Mesothelial cell of epicardium (in vitro differentiated cells): ENCODE measurements around the gene EVA1B. TPM values are rescaled to one million over a fixed set of nuclear protein-coding genes. Genes with fewer than 3 reads are reported as not detected.
A peak's percentile ranks its signal among the peaks of the same experiment; 100 is the strongest.

ENCODE experiments used
- DNase-seq, 2 experiments: peaks; one replicate each; pipeline ENCODE4 v3.0.0; 2021; ENCODE audit warnings: low spot score in 2 of 2; ENCODE audit not compliant: unreplicated experiment in 2 of 2
- H3K27ac Mint-ChIP-seq: 2 replicates; pipeline ENCODE4 v1.8.0; 2021; ENCODE audit warnings: mixed read lengths
- H3K27me3 Mint-ChIP-seq: 2 replicates; pipeline ENCODE4 v1.8.0; 2021; ENCODE audit warnings: low read depth, mixed read lengths
- H3K36me3 Mint-ChIP-seq: 2 replicates; pipeline ENCODE4 v1.8.0; 2021; ENCODE audit warnings: mixed read lengths
- H3K4me1 Mint-ChIP-seq: 2 replicates; pipeline ENCODE4 v1.8.0; 2021; ENCODE audit warnings: mixed read lengths
- H3K4me3 Mint-ChIP-seq: 2 replicates; pipeline ENCODE4 v1.8.0; 2021; ENCODE audit warnings: mild to moderate bottlenecking, moderate library complexity, mixed read lengths
- H3K9me3 Mint-ChIP-seq: 2 replicates; pipeline ENCODE4 v1.8.0; 2021; ENCODE audit warnings: mixed read lengths
- CTCF ChIP-seq: fragments of 200-600 bp; sonication (generic); IDR thresholded peaks from one replicate; pipeline ENCODE4 v1.5.0; 2021; ENCODE audit warnings: antibody characterized with exemption; ENCODE audit not compliant: unreplicated experiment
- total RNA-seq: library from RNA; stranded (reverse); gene quantifications from 3 replicates; pipeline ENCODE4 v1.2.1, GENCODE V29; 2021

The EVA1B gene
- total RNA-seq, 1 donor from 2014 or later: 80.4 TPM

GRCh38 chr1:36339215-36339614, 15.8 kb upstream of the EVA1B start:
- no peak for TF ChIP-seq CTCF
- Mint-ChIP-seq H3K27ac (no peak overlapping the region), H3K36me3 (peaks cover 7% of the 10 kb centered on the region), H3K27me3 (no peaks in the 10 kb centered on the region), H3K4me3 (no peak overlapping the region), H3K9me3 (no peaks in the 10 kb centered on the region), H3K4me1 (no peaks in the 10 kb centered on the region)
- no peak for DNase-seq

- H3K4me3 Mint-ChIP-seq: no peak overlapping the region
- TF ChIP-seq CTCF: no peak
- peaks cover 7% of the 10 kb centered on the region for H3K36me3 Mint-ChIP-seq
- H3K4me1 Mint-ChIP-seq: no peaks in the 10 kb centered on the region
- H3K27ac Mint-ChIP-seq: no peak overlapping the region
- DNase-seq: no peak
- no peaks in the 10 kb centered on the region for H3K27me3 Mint-ChIP-seq
- no peaks in the 10 kb centered on the region for H3K9me3 Mint-ChIP-seq
Measured at GRCh38 chr1:36337830-36338229, 14.4 kb upstream of the EVA1B start.

GRCh38 chr1:36330940-36331339, 7.5 kb upstream of the EVA1B start:
- H3K27ac Mint-ChIP-seq: no peak overlapping the region
- H3K4me1 Mint-ChIP-seq: peaks cover 31% of the 10 kb centered on the region
- no peak for TF ChIP-seq CTCF
- H3K4me3 Mint-ChIP-seq: no peak overlapping the region
- no peaks in the 10 kb centered on the region for H3K9me3 Mint-ChIP-seq
- peaks cover 12% of the 10 kb centered on the region for H3K27me3 Mint-ChIP-seq
- no peaks in the 10 kb centered on the region for H3K36me3 Mint-ChIP-seq
- DNase-seq: no peak

- DNase-seq: no peak
- Mint-ChIP-seq H3K4me3 (no peak overlapping the region), H3K4me1 (peaks cover 40% of the 10 kb centered on the region), H3K9me3 (no peaks in the 10 kb centered on the region), H3K36me3 (no peaks in the 10 kb centered on the region), H3K27me3 (peaks cover 12% of the 10 kb centered on the region), H3K27ac (no peak overlapping the region)
- TF ChIP-seq CTCF: no peak
Measured at GRCh38 chr1:36329817-36330216, 6.4 kb upstream of the EVA1B start.

- Mint-ChIP-seq H3K27ac (no peak overlapping the region), H3K4me1 (peaks cover 51% of the 10 kb centered on the region), H3K4me3 (no peak overlapping the region), H3K36me3 (no peaks in the 10 kb centered on the region), H3K27me3 (peaks cover 12% of the 10 kb centered on the region), H3K9me3 (no peaks in the 10 kb centered on the region)
- DNase-seq: no peak
- TF ChIP-seq CTCF: no peak
Measured at GRCh38 chr1:36328713-36329112, 5.3 kb upstream of the EVA1B start.

GRCh38 chr1:36328088-36328480, 4.6 kb upstream of the EVA1B start:
- Mint-ChIP-seq H3K9me3 (no peaks in the 10 kb centered on the region), H3K27ac (peak overlapping the region; percentile 44), H3K27me3 (peaks cover 12% of the 10 kb centered on the region), H3K4me3 (no peak overlapping the region), H3K4me1 (peaks cover 51% of the 10 kb centered on the region), H3K36me3 (no peaks in the 10 kb centered on the region)
- TF ChIP-seq CTCF: no peak
- no peak for DNase-seq
